HG03342 (cell line): ENCODE results near the gene S100A4.

Experiments used
- ATAC-seq: cut with Tn5 transposase; IDR thresholded peaks from one replicate; pipeline ENCODE4 v1.9.1; 2021; ENCODE audit warnings: mild to moderate bottlenecking, moderate library complexity; ENCODE audit not compliant: unreplicated experiment

S100A4 gene

DNA sequence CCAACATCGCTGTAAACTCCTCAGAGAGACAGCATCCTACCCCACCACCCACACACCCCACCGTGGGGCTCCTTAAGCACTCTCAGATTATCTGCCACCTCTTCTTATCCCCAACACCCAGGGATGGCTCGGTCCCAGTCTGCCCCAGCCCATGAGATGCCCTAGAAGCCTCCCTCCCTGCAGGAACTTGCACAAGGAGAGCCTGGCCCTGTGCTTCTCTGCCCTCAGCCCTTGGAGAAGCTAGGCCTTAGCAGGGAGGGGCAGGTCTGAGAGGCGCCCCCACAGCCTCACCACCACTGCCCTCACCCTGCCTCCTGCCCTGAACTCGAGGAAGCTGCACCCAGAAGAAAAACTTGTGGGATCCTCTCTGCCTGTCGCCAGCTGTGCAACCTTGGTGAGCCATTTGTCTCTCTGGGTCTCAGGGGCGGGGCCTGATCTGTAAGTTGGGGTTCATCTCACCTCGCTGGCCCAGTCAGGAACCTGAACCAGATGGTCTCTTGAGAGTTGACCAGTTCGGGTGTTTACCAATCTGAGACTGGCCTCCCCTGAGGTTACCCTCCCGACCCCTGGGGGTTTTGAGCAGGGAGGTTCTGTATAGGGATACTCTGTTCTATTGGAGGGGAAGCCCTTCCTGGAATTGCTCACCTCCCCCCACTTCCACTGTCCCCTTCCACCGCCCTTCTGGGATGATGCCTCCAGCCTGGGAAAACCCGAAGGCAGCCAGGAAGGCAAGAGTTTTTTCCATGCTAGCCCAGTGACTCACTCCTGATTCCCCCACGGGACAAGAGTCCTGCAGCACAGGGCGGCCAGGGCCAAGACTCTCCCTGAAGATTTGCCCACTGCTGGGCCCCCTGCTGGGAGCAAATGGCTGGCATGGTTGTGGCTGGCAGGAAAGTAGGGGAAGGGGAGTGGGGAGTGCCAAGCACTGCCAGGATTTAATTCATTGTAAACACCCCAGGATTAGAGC, 3.4 kb upstream of the S100A4 start, which contains the start of gene S100A3:
TSS of gene S100A3 (minus strand) at position 537 of the 967 bp plus-strand sequence. CDS start 773 bp downstream, outside the sequence.
- no peak for ATAC-seq

DNA sequence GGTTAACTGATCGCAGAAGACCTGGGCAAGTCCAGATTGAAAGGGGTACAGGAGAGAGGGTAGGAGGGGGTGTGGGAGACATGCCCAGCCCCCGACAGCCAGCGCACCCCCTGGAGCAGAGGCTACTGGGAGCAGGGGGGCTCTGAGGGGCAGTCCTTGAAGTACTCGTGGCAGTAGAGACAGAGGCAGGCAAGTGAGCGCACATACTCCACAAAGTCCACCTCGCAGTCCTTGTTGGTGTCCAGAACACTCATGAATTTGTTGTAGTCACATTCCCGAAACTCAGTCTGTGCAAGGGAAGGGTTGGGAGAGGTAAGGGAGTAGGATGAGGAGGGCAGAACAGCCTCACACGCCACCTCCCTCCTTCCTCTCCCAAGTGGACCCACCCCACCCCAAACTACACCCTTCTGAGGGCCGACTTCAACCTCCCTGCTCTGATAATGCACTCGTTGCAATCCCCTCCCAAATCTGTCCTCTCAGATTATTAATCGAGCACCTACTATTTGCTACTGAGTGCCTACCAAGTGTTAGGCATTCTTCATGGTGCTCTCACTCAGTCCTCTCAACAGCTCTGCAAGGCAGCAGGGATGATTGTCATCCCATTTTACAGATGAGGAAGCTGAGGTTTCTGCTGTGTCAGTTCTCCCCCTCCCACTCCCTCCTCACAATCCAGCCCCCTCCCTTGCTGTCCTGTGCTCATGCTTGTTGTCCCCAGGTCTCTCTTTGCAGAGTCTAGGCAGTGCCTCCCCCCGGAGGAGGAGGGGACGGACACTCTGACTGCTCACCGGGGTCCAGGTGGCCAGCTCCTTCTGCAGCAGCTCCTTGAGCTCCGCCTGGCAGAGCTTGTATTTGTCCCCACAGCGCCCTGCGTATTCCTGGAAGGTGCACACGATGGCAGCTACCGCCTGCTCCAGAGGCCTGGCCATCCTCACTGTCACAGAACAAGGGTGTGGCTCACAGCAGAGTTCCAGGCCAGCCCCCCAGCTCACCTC, 2.2 kb upstream of the S100A4 start:
- ATAC-seq, result no peak

DNA sequence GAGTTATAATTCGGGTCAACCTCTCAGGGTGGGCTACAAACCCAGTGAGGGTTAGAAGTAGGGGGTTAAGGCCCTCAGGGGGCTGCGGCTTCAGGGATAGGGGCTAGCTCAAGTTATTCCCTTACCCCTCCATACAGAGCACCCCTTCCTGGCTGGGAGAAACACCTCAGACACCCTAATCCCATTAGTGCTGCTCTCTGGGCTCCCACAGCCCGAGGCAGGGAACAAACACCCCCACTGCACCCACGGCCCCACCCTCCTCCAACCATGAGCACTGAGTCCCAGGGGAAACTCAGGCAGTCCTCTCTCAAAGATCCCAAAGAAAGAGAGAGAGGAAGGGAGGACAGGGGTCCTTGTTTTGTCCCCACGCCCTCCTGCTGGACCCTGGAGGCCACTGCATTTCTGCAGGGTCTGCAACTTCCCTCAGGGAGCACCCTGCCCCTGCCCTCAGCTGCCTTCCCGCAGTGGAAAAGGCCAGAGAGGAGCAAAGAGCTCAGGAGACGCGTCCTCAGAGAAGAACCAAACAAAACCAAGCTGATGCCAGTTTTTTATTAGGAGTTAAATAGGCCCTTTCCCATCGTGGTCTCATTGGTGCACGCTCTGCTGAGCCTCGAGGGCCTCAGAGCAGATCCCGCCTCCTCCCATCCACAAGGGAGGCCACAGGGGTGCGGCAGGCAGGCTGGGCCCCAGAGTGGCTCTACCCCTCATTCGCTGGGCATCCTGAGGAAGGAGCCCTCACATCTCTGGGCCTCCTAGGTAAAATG, 1.4 kb upstream of the S100A4 start:
- no peak for ATAC-seq

DNA sequence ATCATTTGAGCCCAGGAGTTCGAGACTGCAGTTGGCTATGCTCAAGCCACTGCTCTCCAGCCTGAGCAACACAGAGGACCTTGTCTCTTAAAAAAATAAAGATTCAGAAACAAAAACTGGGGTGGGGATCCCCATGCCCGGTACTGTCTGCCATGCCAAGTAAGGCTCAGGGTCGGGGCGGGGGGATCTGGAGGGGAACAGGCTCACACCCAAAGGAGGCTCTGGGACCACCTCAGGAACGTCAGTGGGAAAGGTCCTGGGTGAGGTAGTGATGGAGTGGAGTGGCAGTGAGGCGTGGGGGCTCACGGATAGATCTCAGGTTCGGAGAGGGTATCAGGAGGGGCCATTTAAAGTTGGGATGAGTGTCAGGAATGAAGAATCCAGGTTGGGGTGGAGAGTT, 765 bp upstream of the S100A4 start:
- no peak for ATAC-seq

DNA sequence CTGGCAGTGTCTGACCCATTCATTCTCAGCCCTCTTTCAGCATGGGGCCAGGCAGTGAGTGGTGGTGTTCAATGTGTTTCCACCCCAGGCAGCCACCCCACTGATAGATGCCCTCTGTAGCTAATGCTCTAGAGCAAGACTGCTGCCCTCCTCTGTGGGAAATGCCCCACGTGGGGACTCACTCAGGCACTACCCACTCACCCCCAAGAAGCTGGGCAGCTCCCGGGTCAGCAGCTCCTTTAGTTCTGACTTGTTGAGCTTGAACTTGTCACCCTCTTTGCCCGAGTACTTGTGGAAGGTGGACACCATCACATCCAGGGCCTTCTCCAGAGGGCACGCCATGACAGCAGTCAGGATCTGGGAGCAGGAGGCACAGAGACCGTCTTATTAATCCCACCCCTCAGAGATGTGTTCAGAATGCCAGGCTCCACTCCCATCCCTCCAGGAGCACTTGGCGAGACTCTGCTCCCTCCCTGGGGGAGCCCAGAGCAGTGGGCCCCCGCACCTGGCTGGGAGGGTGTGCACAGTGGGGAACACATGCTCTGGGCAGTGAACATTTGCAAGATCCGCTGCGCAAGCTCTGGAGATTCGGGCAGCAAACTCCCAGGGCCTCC, 1.0 kb downstream of the S100A4 start:
- no peak for ATAC-seq

DNA sequence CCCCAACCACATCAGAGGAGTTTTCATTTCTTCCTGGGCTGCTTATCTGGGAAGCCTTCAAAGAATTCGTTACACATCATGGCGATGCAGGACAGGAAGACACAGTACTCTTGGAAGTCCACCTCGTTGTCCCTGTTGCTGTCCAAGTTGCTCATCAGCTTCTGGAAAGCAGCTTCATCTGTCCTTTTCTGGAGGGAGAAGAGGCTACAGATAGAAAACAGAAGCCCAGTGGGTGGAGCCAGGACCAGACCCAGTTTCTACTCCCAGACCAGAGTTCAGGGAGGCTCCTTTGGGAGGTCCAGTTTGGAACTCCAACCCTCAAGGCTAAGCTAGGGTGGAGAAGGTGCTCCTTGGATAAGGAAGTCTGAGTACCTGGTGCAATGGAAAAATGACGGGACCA, 1.9 kb downstream of the S100A4 start:
- ATAC-seq, result no peak

DNA sequence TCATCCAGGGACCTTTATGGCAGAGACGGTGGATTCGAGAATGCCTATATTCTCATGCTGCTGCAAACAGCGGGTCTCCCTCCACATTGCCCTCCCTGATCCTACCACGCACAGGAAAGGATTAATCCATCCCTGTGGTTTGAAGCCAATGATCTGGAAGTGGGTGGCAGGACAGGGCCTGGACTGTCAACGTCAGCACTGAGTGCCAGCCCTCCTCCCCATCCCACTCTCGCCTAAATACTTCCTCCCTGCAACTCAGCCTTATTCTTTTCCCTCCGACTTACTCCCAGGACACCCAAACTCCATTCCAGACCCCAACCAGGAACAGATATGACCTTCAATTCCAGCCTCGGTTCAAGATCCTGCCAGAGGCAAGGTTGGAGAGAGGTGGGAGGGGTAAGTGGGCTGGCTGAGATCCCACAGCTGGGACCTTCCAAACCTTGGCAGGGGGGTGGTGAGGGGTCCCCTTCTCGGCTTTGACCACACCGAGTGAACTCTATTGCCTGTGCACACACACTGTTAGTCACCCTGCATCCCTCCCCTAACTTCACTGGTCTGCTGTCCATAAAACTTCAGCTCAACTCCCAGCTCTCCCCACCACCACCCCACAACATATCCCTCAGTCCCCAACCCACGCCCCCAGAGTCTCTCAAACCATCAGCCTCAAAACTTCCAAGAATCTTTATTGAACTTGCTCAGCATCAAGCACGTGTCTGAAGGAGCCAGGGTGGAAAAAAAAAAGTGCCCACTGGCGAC, 2.5 kb downstream of the S100A4 start:
- ATAC-seq, result no peak

DNA sequence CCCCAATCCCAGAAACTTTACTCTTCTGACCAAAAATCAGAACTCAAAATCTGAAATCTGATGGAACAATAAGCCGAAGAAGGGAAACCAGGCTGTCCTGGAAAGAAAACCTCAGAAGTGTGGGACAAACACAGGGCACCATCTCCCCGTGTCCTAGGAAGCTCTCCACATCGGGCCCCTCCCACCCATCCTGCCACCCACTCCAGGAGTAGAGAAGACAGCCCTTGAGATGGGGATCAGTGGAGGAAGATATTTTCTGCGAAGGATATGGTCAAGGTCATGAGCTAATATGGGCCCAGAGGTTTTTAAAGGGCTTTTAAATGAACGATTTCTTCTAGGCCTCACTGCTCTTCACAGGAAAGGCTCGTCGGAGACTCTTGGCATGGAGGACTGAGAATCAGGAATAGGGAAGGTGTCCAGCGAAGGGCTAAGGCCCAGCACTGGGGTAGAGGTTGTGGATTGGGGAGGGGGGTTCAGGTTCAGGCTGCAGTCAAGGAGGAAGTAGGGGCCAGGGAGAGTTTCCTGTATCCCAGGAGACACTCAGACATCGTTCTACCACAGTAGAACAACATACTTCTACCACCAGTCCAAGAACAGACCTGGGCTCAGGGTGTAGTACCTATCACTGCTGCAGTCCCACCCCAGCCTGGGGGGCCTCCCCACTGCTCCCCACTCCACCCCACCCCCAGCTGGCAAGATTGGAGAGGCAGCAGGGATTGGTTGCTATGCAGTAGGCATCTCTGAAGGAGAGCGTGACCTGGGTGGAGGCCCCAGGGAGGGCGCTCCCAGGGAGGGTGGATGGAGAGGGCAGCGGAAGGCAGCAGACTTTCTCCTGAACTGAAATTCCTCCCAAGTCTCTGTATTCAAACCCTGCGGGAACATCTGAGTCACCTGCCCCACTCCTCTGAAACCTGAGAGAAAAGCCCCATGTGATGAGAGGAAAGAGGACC, 3.7 kb downstream of the S100A4 start:
- no peak for ATAC-seq

DNA sequence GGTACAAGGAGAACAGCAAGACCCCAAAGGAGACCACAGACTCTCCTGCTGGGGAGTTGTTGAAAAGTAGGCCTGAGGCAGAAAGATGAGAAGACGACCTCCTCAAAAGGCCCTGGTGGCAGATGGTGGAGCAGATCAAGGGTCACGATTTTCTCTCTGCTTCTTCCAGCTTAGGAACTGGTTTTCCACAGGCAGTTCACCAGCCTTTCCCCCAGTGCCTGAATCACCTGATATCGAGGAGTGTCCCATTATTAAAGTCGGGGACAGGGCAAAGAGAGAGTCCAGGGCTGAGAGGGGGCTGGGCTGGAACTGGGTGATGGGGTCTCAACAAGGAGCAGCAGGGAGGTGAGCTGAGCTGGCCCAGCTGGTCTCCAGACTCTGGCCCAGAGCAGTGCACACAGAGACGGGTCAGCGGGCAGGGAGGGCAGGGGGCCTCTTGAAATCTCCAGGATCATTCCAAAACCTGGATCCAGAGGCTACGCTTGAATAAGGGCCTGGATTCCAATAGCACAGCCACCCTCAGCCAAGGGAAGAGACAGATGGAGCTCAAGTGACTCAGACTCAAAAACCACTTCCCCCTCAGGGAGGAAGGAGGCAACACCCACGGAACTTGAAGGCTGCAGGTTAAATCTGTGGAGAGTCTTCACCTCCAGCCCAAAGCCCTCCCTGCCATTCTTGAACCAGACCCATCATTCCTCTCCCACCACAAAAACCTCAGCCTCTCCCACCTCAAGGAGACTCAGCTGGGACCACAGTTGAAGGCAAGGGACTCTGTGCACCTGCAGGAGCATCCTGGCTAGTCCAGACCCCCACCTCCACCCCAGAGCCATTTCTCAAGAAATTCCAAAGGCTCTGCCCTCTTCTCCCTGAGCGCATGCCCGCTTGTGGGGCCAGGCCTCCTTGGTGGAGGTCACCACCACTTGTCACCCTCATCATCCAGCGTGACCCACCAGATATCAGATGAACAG, 4.9 kb downstream of the S100A4 start, which contains the start of gene S100A5:
TSS of gene S100A5 (minus strand) at position 541 of the 968 bp plus-strand sequence. CDS start 743 bp downstream, outside the sequence.
- no peak for ATAC-seq

DNA sequence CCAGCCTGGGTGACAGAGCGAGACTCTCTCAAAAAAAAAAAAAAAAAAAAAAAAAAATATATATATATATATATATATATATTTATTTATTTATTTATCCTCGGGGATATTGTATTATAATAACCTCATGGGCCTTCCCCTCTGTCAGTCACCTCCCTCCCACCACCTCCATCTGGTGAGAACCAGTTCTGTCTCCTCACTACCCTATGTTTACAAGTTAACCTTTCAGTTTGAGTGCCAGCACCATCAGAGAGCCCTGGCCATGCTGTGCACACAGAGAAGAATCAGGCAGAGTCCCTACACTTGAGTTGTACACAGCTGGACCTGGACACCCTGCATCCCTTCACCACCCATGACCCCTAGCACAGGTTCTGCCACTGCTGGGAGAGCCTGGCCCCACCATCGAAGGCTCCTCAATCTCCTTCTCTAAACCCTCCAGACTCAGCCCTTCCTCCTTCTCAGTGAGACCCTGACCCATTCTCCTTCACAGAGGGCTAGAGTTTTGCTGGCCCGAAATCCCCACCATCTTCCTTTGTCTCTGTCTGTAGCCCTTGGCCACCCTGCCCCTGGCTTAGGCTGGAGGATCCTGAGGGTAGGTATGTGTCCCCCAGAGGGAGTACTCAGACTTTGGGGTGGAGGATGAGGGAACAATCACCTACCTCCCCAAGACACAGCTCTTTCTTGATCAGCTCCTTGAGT, 6.1 kb downstream of the S100A4 start:
- no peak for ATAC-seq

DNA sequence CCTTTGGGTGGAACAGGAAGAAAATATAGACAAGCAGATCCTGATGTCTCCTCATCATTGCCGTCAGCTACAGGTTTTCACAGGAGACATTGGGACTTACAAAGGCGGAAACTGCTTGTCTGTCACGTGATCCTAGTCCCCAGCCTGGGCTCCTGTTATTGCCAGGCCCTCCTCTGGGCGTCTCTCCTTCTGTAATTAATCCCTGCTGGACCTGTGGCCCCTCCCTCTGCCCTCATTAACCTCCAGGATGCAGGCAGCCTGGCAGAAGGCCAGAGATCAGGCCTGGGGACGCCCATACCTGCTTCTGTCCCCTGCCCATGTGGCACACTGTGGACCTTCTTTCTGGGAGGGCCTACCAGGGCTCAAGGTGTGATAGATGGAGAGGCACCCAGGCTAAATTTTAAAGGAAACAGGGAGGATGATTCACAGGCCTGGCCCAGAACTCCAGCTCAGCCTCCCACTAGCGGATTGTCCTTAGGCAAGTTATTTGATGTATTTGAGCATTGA, 7.2 kb downstream of the S100A4 start:
- ATAC-seq, result no peak

DNA sequence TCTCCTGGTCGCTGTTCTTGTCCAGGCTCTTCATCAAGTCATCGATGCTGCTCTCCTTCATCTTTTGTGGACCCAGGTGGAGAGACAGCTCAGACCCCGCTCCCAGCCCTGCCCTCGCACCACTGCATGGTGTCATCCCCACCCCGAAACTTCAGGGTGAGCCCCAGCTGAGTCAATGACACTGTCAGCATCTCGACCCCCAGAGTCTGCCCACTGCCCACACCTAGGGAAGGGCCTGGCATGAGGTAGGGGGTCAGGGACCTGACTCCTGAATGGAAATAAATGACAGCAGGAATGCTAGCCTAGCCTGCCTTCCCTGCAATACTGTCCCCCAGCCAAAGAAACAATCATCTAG, 8.3 kb downstream of the S100A4 start:
- no peak for ATAC-seq

DNA sequence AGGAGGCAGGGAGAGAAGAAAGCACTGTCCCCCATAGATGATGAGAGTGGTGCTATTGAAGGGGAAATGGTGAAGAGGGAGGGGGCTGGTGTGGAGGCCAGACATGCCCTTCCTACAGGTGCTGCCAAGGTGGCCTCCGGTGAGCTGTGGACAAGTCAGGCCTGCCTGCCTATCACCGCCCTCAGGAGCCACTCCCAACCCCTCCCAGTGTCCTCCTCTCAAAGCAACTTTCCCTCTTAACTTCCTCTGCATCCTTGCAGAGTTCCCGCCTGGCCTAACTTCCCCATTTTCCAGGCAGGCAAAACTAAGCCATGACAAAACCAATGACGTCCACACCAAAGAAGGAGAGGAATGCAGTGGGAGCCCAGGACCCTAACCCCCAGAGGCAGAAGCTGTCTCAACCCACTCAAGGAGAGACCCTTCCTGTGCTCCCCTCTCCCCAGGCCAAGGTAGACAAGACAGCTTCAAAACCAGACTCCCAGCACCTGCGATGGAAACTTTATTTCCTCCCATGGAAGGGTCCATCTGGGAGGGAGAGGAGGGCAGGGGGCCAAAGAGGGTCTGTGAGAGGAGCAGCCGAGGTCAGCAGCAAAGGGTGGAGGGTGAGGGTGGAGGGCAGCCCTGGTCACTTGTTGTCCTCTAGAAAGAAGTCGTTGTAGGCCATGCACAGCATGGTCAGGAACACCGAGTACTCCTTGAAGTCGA, 8.8 kb downstream of the S100A4 start:
- ATAC-seq, result no peak

DNA sequence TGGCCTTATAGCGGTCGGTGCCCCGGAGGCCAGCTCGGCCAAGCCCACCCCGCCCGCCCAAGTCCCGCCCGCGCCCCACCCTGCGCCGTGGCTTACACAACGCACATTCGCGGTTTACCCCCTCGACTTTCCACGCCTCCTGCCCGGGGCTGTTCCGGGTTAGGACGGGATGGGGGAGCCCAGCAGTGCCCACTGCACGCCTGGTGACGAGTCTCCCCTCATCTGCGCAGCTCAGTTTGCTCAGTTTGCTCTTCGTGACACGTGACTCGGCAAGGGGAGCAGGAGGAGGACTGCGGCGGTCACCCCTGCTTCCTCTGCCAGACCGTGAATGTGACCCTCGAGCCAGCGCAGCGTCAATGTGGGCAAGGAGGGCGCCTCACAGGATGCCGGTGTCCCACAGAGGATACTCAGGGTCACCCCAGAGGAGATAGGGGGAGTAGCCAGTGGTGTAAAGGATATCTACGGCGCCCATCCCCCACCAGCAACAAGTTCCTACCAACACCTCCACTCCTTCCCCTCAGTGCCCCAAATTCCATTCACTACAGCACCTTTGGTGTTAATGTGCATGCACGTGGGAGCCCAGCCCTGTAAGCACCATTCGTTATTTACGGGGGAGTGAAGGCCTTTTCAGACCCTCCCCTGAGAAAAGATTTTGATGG, 9.5 kb downstream of the S100A4 start:
- no peak for ATAC-seq
